ENCODE measurements around the gene HOXC11. TPM values are rescaled to one million over a fixed set of nuclear protein-coding genes. Genes with fewer than 3 reads are reported as not detected.

The HOXC11 gene
- total RNA-seq, 2 experiments from 2014 or later: not detected

DNA sequence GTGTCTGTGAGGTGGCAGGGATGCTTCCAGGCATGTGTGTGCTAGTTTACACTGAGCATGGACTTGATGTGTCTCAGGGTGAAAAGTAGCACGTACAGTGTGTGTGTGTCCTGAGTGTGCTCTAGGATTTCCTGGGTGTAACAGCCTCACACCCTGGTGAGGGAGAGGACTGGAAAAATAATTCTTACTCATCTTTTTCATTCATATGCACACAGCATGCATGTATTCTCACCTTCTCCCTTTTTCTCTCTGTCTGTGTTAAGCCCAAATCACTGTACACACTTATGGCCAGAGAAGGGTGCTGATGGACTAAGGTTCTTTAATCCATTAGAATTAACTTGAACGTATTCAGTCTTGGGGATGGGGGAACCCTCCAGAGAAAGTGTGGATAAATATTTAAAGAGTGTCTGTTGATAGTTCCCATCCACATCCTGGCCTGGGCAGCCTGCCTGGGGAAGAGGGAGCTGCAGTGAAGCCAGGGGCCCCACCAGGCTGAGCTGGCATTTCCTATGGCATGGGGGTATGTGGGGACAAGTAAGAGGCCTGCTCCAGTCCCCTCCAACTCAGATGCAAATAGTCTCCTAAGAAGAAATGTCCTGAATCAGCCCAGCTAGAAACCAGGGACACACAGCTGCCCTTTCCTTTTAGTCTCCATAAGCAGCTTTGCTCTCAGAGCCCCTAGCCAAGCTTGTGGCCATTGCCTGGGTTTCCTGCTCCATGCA lies 34.8 kb downstream of the HOXC11 start:
- Mint-ChIP-seq H3K27me3 (peaks cover 85% of the 10 kb centered on the region), H3K27ac (no peak overlapping the region), H3K36me3 (no peaks in the 10 kb centered on the region), H3K4me3 (no peak overlapping the region), H3K4me1 (ENCODE audit: low read depth) (peaks cover 25% of the 10 kb centered on the region), H3K9me3 (no peaks in the 10 kb centered on the region)
- POLR2A ChIA-PET: no interaction called here
- no peak for DNase-seq
- CTCF ChIA-PET: interaction anchor here (0.7 to 9.3 kb wide), 11 partner anchors 7 to 373 kb away, joined by 3 to 127 read pairs (median 6); partner anchors contain the start of genes HOXC5 and SMUG1
- intact Hi-C loops (cut with micrococcal nuclease): loop anchor here (2.0 to 10.0 kb wide), 2 partner anchors 25 to 357 kb away; partner anchors contain the start of genes GPR84 and HOXC5

DNA sequence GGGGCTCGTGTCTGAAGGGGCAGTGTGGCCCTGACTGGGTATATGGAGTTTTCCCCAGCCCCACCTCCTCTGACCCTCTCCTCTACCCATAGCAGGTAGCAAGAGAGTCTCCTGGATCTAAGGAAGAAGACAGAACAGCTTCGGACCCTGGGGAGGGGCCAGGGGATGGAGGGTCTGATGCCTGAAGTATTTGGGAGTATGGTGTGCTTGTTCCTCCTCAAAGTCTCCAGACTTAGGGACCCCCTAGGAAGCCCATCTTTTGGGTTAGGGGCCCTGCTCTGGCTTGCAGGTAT lies 35.3 kb downstream of the HOXC11 start:
- no peaks in the 10 kb centered on the region for H3K36me3 Mint-ChIP-seq
- no peak overlapping the region for H3K4me3 Mint-ChIP-seq
- CTCF ChIA-PET: interaction anchor here (1.2 to 9.3 kb wide), 8 partner anchors 9 to 372 kb away, joined by 4 to 127 read pairs (median 26); partner anchors contain the start of gene SMUG1
- peaks cover 25% of the 10 kb centered on the region for H3K4me1 Mint-ChIP-seq (ENCODE audit: low read depth)
- peaks cover 85% of the 10 kb centered on the region for H3K27me3 Mint-ChIP-seq
- no peak for DNase-seq
- no peaks in the 10 kb centered on the region for H3K9me3 Mint-ChIP-seq
- H3K27ac Mint-ChIP-seq: no peak overlapping the region
- intact Hi-C loops (cut with micrococcal nuclease): loop anchor here (10.0 kb wide), 1 partner anchor 357 kb away; the partner anchor contains the start of gene GPR84
- POLR2A ChIA-PET: no interaction called here

DNA sequence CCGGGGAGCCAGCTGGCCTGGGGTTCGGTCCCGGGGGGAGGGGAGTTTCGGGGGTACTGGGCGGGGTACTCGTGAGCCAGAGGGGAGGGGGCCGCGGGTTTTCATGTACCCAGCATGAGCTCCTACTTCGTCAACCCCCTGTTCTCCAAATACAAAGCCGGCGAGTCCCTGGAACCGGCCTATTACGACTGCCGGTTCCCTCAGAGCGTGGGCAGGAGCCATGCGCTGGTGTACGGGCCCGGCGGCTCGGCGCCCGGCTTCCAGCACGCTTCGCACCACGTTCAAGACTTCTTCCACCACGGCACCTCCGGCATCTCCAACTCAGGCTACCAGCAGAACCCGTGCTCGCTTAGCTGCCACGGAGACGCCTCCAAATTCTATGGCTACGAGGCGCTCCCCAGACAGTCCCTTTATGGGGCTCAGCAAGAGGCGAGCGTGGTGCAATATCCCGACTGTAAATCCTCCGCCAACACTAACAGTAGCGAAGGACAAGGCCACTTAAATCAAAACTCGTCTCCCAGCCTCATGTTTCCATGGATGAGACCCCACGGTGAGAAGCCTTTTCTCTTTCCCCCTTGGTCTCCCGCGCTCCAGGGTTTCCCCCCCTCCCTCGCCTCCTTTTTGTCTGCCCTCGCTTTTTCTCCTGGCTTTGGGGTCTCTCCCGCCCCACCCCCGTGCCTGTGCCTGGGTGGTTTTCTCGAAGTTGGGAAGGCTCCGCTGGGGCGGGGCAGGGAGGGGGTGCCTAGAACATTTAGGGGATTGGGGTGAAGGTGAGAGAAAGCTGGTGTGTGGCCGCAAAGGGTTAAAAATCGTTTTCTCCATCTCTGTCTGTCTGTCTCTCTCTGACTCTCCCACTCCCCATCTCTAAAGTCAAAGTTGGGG lies 36.5 kb downstream of the HOXC11 start:
- H3K9me3 Mint-ChIP-seq: no peaks in the 10 kb centered on the region
- peak; percentile 36 for DNase-seq
- H3K27ac Mint-ChIP-seq: no peak overlapping the region
- peaks cover 26% of the 10 kb centered on the region for H3K4me1 Mint-ChIP-seq (ENCODE audit: low read depth)
- intact Hi-C loops (cut with micrococcal nuclease): loop anchor here (10.0 kb wide), 1 partner anchor 355 kb away; the partner anchor contains the start of gene GPR84
- H3K36me3 Mint-ChIP-seq: no peaks in the 10 kb centered on the region
- H3K4me3 Mint-ChIP-seq: no peak overlapping the region
- H3K27me3 Mint-ChIP-seq: peaks cover 84% of the 10 kb centered on the region
- POLR2A ChIA-PET: no interaction called here
- CTCF ChIA-PET: interaction anchor here (0.7 to 9.3 kb wide), 13 partner anchors 8 to 508 kb away, joined by 3 to 127 read pairs (median 6); partner anchors contain the start of genes HOXC10, HOXC5, SMUG1 and TARBP2

DNA sequence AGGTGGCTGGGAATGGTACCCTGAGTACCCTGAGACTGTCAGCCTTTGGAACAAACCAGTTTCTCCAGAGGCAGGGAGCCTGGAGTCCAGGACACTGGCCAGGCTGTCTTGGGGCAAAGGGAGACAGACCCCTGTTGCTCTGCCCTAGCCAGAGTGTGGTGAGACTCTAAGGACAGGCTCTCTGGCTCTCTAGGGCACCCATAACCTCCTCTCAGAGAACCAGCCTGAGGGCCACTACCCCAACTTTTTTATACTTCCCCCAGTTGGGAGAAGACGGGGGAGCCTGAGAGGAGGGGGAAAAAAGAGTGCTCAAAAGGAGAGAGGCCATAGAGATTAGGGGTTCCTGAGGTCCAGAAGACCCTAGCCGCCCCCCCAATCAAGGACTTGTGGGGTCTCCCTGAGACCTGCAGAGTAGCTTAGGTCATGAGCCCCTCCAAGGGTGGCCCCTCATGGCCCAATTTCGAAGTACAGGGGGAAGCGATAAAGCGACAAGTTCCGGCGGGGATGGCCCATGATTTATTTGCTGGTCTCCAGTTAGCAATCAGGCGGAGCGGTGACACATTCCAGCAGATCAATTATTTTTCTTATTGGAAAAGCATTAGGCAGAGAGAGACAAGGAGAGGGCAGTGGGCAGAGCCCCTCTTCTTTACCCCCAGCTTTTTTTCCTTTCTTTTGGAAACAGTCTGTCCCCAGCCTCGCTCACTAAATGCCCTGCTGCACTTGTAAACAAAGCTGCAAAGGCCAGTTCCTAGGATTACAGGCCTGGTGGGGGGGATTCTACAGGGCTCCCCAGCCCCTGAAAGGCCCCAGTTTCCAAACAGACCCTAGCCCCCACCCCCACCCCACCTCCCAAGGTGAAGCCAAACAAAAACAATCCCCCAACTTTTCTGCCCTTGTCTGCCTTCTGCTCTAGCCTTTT lies 37.4 kb downstream of the HOXC11 start:
- no peak overlapping the region for H3K27ac Mint-ChIP-seq
- DNase-seq: no peak
- no peaks in the 10 kb centered on the region for H3K36me3 Mint-ChIP-seq
- ChIA-PET CTCF (interaction anchor here (4.9 to 9.3 kb wide), 3 partner anchors 182 to 205 kb away, joined by 46 to 127 read pairs (median 112); partner anchors contain the start of gene SMUG1), POLR2A (no interaction called here)
- H3K4me3 Mint-ChIP-seq: no peak overlapping the region
- peaks cover 84% of the 10 kb centered on the region for H3K27me3 Mint-ChIP-seq
- intact Hi-C loops (cut with micrococcal nuclease): no loop called here
- H3K9me3 Mint-ChIP-seq: no peaks in the 10 kb centered on the region
- peaks cover 35% of the 10 kb centered on the region for H3K4me1 Mint-ChIP-seq (ENCODE audit: low read depth)

DNA sequence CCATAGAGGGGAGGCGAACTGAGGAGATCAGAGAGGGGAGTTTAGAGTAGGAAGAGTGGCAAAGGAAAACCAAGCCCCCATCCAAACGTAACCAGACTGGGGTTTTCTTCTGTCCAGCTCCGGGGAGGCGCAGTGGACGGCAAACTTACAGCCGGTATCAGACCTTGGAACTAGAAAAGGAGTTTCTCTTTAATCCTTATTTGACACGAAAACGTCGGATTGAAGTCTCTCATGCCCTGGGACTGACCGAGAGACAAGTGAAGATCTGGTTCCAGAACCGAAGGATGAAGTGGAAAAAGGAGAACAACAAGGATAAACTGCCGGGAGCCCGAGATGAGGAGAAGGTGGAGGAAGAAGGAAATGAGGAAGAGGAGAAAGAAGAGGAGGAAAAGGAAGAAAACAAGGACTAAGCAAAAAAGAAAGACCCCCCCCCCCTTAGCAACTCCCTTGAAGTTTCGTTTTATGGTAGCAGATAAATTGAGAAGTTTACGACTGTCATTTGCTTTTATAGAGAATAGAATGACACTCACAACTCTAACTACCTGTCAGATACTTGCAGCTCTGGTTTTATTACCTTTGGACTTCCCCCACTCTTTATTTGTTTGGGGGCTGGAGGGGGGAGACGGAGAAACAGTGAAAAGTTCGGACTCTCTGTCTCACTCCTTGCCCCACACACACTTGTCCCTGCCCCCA lies 38.2 kb downstream of the HOXC11 start:
- Mint-ChIP-seq H3K4me1 (ENCODE audit: low read depth) (peaks cover 36% of the 10 kb centered on the region), H3K36me3 (no peaks in the 10 kb centered on the region), H3K9me3 (no peaks in the 10 kb centered on the region), H3K27me3 (peaks cover 84% of the 10 kb centered on the region), H3K27ac (no peak overlapping the region), H3K4me3 (no peak overlapping the region)
- DNase-seq: no peak
- intact Hi-C loops (cut with micrococcal nuclease): no loop called here
- CTCF ChIA-PET: interaction anchor here (8.6 to 9.3 kb wide), 2 partner anchors 181 to 190 kb away, joined by 112 to 127 read pairs; partner anchors contain the start of gene SMUG1
- POLR2A ChIA-PET: no interaction called here

DNA sequence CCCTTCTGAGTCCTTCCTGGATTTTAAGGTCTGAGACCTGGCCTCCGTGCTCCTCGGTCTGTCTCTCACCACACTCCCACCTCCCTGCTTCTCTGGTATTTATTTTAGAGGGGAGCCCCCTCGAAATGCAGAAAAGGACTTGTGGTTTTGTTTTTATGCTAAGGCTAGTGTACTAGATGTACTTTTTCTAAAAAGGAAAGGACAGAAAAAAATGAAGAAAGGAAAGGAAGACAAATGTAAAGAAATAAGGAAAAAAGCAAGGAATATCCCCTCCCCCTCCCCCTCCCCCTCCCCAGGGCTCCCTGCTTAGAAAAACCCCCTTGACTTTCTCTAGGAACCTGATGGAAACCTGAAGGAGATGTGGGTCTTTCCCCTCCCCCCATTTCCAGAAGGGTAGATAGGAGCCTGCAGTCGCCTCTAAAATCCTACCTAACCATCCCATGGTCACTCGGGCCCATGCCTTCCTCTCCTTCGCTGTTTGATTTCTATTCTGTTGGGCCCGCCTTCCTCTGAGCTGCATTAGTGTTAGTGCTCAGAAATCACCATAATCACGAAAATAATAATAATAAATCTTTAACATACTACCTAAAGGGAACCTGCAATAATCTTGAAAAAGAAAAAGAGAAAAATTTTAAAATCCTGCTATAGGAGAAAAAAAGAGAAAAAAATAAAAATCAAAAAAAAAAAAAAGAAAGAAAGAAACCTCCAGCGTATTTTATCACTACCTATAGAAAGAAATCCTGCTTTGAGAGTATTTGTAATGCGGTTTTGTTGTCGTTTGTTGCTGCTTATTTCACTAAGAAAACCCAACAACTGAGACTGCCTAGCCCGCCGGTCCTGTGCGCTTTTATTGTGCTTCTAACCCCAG lies 39.0 kb downstream of the HOXC11 start:
- H3K27ac Mint-ChIP-seq: no peak overlapping the region
- H3K9me3 Mint-ChIP-seq: no peaks in the 10 kb centered on the region

DNA sequence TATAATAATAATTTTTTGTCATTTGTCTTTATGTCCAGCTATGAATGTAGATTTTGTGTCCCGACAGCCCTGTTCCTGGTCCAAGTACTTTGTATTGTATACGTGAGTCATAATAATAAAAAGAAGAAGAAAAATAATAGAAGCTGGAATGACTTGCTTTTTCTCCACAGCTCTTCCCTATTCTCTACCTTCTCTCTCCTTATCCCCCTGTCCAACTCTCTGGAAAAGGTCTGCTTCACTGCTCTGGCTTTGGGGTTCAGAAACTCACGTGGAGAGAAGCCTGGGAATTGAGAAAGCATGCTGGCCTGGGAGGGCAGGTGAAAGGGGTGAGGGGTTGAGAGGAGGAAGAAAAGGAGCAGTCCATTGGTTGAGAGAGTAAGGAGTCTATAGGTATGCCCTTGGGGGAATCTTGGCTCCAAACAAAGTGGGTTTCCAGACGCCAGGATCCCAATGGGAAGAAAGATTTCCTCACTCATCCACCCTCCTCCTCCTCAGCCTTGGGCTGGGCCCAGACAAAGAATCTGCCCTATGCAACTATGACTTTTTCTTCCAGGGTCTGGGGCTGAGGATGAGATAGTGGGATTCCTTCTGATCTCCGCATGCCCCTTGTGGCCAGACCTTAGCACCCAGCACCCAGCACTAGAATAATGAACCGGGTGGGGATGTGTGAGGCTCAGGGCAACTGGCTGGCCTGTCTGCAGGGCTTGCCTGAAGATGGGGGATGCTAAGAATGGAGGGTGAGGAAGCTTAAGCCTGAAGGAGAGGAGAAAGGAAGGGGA lies 39.9 kb downstream of the HOXC11 start:
- Mint-ChIP-seq H3K27me3 (peaks cover 78% of the 10 kb centered on the region), H3K9me3 (no peaks in the 10 kb centered on the region), H3K36me3 (no peaks in the 10 kb centered on the region), H3K27ac (no peak overlapping the region), H3K4me1 (ENCODE audit: low read depth) (peaks cover 35% of the 10 kb centered on the region), H3K4me3 (no peak overlapping the region)
- ChIA-PET POLR2A (no interaction called here), CTCF (interaction anchor here (0.8 to 1.3 kb wide), 3 partner anchors 13 to 202 kb away, joined by 3 read pairs; partner anchors contain the start of gene HOXC9)
- DNase-seq: no peak
- intact Hi-C loops (cut with micrococcal nuclease): no loop called here

More for the DNA sequence above, 39.0 kb downstream of the HOXC11 start:
- no peaks in the 10 kb centered on the region for H3K36me3 Mint-ChIP-seq
- H3K4me3 Mint-ChIP-seq: no peak overlapping the region
- intact Hi-C loops (cut with micrococcal nuclease): no loop called here
- peaks cover 32% of the 10 kb centered on the region for H3K4me1 Mint-ChIP-seq (ENCODE audit: low read depth)
- H3K27me3 Mint-ChIP-seq: peaks cover 81% of the 10 kb centered on the region
- ChIA-PET CTCF (interaction anchor here (1.3 kb wide), 1 partner anchor 189 kb away, joined by 3 read pairs; no protein-coding TSS in a partner anchor), POLR2A (no interaction called here)
- no peak for DNase-seq

DNA sequence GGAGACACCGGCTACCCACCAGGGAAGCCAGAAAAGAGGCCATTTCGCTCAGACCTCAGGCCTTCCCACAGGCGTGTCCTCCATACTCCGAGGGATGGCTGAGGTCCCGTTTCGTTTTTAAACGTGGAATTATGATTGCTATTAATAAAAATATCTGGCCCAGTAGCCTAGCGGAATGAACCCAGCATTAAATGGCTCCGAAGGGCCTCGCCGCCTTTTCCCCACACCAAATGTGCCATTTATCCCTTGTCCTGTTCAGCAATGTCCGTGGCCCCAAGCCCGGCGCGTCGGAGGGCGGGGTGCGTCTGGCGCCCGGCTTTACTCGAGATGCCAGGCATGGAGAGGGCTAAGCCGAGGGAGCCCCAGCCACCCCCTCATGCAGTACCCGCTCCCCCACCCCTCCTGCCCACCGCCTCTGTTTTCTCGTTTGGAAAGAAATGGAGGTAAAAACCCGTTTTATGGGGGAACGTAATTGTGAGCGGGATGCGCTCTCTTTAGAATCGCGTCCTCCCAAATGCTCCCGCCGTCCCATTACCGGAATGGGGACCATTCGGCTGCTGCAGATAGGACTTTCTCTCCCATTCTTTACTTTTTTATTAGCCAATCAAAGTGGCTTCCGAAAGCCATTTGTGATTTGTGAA lies 41.6 kb downstream of the HOXC11 start:
- Mint-ChIP-seq H3K9me3 (no peaks in the 10 kb centered on the region), H3K4me1 (ENCODE audit: low read depth) (peaks cover 31% of the 10 kb centered on the region), H3K27me3 (peaks cover 73% of the 10 kb centered on the region), H3K36me3 (no peaks in the 10 kb centered on the region), H3K4me3 (no peak overlapping the region), H3K27ac (no peak overlapping the region)
- no peak for DNase-seq
- CTCF ChIA-PET: interaction anchor here (1.0 to 1.4 kb wide), 5 partner anchors 7 to 193 kb away, joined by 3 to 5 read pairs (median 4); partner anchors contain the start of genes HOXC5 and HOXC9
- POLR2A ChIA-PET: no interaction called here
- intact Hi-C loops (cut with micrococcal nuclease): loop anchor here (5.0 kb wide), 1 partner anchor 32 kb away; no protein-coding TSS in a partner anchor

DNA sequence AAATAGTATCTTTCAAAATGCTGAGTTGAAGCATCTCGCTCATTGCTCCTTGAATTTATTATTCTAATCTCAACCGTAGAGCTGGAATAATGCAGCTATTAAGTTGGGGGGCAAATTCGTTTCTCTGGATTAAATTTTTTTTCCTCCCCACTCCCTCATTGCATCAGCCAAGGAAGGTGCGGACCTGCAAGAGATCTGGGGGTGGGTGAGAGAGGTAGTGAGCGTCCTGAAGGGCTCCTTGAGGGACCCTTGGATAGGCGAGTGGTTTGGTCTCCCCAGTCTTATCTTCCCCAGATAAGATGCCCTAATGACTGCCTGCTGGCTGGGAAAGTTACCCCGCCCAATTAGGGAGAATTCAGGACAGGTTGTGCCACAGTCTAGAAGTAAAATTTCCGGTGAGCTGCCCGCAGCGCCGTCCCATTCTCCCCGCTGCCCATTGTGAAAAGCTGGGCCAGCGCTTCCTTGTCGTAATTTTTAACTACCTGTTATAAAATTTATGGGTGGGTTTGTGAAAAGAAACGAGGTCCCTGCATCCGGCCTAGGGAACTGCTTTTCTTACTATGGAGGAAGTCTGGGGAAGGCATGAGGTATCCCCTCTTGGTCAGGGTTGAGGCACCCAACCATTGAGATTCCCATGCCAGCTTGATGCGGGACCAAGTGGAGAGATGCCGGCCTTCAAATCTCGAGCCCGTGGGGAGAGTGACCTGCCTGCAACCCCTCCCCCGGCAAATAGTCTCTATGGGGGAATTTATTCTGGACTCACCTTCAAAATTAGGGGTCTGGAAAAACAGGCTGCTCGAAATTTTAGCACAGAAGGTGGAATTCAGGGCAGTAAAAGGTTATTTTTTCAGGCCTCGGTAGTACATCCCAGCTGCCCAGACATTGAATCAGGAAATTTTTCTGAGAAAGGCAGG lies 42.3 kb downstream of the HOXC11 start:
- H3K4me3 Mint-ChIP-seq: no peak overlapping the region
- no peaks in the 10 kb centered on the region for H3K9me3 Mint-ChIP-seq
- intact Hi-C loops (cut with micrococcal nuclease): loop anchor here (5.0 kb wide), 1 partner anchor 33 kb away; no protein-coding TSS in a partner anchor
- peaks cover 70% of the 10 kb centered on the region for H3K27me3 Mint-ChIP-seq
- ChIA-PET CTCF (interaction anchor here (1.0 to 2.8 kb wide), 5 partner anchors 8 to 192 kb away, joined by 3 to 16 read pairs (median 5); partner anchors contain the start of gene HOXC5), POLR2A (no interaction called here)
- no peak for DNase-seq
- H3K36me3 Mint-ChIP-seq: no peaks in the 10 kb centered on the region
- peak overlapping the region; percentile 16 for H3K27ac Mint-ChIP-seq
- peaks cover 26% of the 10 kb centered on the region for H3K4me1 Mint-ChIP-seq (ENCODE audit: low read depth)

Measured in activated CD4-positive, alpha-beta memory T cell treated with anti-CD3 and anti-CD28 coated beads for 36 hours (primary cell).